NK-92 treated with Interleukin-12 subunit alpha and Interleukin-12 subunit beta, amount 100 ng/mL, for 24 hours (cell line): ENCODE measurements around the gene MALT1.
"Not testable (repeated sequence)": the region's sequence is repeated elsewhere in the genome, so short reads cannot be mapped to it uniquely, and the experiment has no call there.

Experiments used
- DNase-seq: peaks from one replicate; lab custom pipeline; 2025; lab: John Stamatoyannopoulos, UW

The MALT1 gene, protein sequence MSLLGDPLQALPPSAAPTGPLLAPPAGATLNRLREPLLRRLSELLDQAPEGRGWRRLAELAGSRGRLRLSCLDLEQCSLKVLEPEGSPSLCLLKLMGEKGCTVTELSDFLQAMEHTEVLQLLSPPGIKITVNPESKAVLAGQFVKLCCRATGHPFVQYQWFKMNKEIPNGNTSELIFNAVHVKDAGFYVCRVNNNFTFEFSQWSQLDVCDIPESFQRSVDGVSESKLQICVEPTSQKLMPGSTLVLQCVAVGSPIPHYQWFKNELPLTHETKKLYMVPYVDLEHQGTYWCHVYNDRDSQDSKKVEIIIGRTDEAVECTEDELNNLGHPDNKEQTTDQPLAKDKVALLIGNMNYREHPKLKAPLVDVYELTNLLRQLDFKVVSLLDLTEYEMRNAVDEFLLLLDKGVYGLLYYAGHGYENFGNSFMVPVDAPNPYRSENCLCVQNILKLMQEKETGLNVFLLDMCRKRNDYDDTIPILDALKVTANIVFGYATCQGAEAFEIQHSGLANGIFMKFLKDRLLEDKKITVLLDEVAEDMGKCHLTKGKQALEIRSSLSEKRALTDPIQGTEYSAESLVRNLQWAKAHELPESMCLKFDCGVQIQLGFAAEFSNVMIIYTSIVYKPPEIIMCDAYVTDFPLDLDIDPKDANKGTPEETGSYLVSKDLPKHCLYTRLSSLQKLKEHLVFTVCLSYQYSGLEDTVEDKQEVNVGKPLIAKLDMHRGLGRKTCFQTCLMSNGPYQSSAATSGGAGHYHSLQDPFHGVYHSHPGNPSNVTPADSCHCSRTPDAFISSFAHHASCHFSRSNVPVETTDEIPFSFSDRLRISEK

DNA sequence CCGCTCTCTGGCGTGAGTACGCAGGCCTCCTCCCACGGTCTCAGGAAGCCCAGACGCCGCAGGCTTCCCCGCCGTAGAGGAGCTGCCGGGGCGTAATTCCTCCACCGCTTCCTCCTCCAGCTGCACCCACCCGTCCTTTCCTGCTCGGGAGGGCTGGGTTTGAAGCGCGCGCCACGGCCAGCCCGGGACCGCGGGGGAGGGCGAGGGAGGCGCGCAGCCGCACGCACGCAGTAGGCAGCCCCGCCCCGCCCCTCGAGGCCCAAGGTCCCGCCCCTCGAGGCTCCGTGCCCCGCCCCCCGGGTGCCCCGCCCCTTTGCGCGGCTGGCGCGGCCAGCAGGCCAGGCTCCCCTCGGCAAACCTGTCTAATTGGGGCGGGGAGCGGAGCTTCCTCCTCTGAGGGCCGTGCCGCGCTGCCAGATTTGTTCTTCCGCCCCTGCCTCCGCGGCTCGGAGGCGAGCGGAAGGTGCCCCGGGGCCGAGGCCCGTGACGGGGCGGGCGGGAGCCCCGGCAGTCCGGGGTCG lies at the start of gene MALT1:
Gene MALT1, plus strand, starts transcription at position 355 of the 521 bp plus-strand sequence. CDS start 179 bp downstream, outside the sequence.
- DNase-seq = peak; percentile 90

DNA sequence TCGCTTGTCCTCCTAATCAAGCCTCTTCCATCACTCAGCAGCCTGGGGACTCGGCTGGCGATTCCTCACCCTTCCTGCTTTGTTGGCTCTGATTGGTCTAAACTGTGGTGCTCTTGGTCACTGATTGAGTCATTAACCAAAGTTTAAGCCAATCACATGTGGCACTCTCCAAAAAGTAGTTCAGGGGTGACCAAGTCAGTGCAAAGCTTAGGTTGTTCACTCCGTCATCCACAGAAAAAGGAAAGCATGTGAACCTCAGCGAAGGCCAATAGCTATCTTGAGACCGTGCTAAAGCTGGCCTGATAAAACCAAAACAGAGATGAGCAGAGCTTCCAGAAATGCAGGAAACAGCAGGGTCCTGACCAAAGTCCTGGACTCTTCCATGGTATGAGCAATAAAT lies 47.3 kb upstream of the MALT1 start:
- DNase-seq = no peak

DNA sequence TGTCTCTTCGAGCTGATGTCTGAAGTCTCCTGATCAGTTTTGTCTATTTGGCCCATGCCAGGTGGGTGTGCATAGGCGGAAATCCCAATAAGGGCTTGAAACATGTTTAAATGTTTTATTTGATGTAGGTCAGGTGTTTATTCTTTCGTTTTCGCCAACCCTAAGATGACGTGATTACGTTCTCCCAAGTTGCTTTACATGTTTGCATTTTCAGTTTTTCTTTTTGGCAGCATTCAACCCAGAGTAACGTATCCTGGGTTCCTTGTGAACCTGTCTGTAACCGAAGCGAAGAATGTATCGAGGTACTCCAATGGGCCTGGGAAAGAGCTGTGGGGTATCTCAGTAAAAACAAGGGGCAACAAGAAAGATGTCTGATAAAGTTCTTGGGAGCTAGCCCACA lies 45.4 kb upstream of the MALT1 start:
- DNase-seq = no peak

DNA sequence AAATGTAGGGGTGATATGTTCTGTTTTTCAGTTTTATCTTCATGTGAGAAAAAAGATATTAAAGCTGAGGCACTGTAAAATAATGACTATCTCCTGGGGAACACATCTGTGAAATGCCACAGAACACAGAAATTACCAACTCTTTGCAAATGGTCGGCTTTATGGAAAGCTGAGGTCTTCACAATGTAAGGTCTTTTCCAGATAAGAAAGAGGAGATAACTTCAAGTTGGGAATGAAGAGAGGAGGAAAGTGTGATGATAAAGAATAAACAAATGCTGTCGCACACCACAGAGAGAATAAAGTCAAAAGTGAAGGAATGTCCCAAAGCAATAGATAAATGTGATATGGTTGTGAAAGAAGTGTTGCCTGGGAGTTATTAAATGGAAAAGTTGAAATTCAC lies 41.2 kb upstream of the MALT1 start:
- DNase-seq = no peak

DNA sequence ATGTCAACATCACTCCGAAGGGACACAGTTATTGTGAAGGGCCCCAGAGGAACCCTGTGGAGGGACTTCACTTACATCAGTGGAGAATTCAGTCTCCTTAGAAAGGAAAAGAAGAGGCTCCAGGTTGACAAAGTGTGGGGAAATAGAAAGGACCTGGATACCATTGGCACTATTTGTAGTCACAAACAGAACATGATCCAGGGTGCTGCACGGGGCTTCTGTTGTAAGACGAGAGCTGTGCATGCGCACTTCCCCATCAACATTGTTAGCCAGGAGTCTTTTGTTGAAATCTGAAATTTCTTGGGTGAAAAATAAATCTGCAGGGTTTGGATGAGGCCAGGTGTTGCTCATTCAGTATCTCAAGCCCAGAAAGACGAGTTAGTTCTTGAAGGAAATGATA lies 40.0 kb upstream of the MALT1 start:
- DNase-seq = no peak

DNA sequence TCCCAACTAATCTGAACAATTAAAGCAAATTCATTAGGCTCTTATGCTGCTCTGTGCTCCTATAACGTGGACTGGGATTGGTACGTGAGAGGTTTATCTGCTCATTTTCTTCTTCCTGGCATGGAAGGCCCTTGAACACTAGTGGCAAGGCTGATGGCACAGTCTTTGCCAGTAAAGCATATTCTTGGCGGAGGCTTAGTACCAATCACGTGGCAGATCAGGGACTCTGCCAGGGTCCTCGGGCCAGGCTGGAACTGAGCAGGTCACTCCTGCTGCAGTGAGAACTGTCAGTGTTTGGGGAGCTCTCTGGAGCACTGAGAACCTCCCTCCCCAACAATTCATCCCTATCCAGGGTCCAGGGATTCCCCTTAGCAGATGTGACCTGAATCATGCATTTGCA lies 38.7 kb upstream of the MALT1 start:
- DNase-seq = no peak

DNA sequence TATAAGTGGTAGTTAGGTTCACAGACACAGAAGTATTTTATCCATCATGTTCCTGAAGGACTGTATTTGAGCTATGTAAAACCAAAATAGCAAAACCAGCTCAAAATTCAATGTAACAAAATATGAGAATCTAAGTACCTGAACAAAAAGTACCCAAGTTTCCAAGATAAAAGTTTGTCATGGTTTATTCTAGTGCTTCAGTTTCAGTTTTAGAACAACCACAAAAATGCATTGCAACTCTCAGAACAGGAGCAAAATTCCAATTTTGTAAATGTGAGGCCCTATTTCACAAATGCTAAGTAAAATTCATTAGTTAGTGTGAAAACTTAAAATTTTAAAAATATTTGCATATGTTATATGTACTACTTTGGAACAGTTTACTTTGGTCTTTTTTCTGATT lies 37.4 kb upstream of the MALT1 start:
- DNase-seq = no peak

DNA sequence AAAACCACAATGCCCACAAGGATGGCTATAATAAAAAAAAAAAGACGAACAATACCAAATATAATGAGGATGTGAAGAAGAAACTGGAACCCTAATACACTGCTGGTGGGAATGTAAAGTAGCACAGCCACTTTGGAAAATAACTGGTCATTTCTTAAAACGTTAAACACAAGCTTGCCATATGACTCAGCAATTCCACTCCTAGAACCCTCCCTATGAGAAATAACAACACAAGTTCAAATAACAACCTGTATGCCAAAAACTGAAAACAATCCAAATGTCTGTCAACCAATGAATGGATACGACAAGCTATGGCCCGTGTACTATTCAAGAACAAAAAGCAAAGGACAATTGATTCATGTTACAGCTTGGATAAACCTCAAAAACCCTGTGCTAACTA lies 35.4 kb upstream of the MALT1 start:
- no peak for DNase-seq

DNA sequence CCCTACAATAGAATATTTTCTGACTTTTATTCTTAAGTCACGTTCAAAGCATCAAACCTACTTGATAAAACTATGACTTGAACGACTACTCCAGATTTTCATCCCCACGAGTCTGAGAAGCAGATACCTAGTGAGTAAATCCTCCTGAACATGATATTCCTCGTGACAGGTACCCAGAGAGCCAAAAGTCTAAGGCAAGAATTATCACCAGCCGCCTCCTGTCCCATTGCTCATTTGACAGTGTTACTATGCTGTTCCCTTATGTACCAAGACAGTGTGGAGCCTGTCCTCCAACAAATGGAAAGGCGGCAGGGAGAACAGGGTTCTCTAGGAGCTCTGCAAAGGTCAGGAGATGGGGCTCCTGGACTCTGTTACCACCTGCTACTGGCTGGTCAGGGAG lies 34.1 kb upstream of the MALT1 start:
- DNase-seq = no peak

DNA sequence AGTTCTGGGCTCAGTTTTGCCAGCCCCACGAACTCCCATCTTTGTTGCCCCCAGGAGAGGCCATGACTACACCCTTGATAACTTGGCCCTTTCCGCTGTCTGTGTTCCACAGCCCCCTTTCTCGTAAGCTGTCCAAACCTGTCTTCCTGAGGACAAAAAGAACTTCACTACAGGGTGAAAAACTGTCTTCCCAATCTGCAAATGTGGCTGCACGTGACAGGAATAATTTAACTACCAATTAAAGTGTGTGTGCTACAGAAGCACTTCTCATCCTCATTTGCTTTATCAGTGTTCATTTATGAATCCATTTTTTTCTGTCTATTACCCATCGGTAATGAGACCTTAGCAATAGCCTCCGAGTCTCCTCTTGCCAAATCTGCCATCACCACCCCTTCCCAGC lies 33.3 kb upstream of the MALT1 start:
- no peak for DNase-seq

DNA sequence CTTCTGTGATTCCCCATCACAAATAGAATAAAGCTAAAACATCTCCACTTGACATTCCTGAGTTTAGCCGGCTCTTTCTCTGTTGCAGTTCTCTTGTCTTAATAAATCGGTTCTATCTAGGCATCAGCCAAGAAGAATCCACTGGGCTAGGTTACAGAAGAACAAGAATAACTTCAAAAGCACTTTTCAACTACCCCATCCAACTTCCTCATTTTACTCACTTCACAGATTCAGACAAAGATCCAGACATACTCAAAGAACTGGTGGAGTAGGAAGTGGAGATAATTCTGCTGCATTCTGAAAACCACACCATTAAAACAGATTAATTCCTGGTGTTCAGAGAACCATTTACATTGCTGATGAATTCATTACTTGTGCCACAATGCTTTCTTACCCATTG lies 32.8 kb upstream of the MALT1 start:
- no peak for DNase-seq

DNA sequence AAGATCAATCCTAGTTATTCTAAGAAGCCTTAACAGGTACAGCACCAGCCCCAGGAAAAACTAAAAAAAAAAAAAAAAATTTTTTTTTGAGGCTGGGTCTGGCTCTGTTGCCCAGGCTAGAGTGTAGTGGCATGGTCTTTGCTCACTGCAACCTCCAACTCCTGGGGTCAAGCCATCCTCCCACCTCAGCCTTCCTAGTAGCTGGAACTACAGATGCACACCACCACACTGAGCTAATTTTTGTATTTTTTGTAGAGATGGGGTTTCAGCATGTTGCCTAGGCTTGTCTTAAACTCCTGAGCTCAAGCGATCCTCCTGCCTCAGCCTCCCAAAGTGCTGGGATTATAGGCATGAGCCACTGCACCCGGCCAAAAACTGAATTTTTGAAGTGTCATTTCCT lies 32.0 kb upstream of the MALT1 start:
- DNase-seq = no peak

DNA sequence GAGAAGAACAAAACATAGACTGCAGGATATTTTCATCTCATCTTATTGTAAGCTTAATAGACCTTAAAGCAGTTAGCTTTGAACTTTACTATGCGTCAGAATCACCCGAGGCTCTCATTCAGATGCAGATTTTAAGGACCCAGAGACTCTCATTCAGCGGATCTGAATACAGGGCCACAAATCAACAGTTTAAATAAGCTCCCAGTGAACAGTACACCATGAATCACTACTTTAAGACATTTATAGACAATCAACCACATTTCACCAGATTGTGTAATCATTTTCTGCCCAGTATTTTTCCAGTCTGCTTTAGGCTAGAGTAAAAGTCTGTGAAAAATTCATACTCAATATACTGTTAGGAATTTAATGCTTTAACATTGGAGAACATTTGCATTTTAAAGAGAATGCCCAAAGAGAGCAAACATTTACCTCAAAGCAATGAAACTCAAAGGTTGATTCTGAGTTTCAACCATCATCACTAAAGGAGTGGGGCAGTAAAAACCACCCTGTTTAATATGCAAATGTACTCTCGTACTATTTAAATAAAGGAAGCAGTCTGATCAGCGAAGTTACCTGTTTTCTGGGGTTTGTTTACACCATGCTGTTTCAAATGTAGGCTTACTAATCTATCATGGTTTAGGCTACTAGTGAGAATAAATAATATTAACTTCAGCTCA lies 31.4 kb upstream of the MALT1 start:
- DNase-seq = no peak

DNA sequence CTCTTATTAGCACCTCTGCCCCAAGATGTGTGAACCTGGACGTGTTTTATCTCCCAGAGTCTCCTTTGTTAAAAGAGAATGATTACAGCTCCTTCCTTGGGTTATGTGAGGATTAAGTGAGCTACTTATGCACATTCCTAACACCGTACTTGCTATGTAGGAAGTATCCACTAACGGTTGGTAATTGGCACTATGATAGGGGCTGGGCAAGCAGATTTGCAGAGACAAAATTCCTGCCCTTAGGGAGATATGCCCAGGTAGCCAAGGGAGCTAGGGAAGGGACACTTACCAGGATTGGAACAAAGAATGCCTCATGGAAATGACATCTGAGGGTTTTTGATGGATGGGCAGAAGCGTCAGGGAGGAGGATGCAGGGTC lies 30.8 kb upstream of the MALT1 start:
- no peak for DNase-seq

DNA sequence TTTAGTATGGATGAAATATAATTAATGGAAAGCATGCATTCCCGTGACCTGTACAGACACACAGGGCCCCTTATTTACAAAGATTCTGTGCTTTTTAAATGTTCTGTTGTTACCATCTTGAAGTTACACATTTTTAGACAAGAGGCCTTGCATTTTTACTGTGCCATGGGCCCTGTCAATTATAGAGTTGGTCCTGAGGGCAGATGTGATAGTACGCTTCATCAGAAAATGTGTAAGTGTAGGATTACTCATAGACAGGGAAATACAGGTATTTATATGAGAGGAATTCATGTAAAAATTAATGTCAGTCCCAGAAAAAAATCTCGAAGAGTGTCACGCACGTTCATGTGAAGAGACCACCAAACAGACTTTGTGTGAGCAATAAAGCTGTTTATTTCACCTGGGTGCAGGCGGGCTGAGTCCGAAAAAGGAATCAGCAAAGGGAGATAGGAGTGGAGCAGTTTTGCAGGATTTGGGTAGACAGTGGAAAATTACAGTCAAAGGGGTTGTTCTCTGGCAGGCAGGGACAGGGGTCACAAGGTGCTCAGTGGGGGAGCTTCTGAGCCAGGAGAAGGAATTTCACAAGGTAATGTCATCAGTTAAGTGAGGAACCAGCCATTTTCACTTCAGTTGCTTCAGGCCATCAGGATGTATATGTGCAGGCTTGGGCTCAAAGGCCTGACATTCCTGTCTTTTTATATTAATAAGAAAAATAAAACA lies 30.2 kb upstream of the MALT1 start:
- DNase-seq = no peak

DNA sequence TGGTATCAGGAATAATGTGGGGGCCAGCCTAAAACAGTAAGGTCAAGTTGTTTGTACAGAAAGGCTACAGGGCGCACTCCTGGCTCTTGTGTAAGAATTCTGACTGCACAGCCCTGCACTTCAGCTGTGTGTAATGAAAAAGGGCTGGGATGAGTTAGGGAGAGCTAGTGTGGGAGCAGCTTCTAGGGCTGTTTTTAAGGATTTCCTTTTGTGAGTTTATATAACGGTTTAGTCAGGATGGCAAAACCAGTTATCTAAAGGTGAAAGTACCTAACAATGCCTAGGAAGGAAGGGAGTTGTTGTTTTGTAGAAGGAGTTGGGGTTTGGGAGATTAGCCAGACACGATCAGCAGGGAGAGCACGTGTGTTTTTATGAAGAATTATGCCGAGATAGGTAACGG lies 27.7 kb upstream of the MALT1 start:
- DNase-seq = not testable (repeated sequence)

DNA sequence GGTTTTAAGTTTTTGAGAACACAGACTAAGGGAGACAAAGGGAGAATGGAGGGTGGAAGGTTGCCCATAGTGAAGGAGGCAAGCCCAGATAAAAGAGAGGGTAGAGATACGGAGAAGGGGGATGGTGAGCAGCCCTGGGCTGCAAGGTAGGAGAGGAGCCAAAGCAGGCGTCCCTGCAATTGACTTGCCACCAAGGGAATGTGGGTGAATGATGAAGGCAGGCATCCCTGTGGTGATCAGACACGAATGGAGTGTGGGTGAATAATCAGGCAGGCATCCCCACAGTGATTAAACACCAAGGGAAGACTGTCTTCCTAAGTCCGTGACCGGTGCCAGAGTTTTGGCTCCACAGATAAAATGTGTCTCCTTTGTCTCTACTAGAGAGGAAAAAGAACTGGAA lies 25.9 kb upstream of the MALT1 start:
- DNase-seq = no peak

DNA sequence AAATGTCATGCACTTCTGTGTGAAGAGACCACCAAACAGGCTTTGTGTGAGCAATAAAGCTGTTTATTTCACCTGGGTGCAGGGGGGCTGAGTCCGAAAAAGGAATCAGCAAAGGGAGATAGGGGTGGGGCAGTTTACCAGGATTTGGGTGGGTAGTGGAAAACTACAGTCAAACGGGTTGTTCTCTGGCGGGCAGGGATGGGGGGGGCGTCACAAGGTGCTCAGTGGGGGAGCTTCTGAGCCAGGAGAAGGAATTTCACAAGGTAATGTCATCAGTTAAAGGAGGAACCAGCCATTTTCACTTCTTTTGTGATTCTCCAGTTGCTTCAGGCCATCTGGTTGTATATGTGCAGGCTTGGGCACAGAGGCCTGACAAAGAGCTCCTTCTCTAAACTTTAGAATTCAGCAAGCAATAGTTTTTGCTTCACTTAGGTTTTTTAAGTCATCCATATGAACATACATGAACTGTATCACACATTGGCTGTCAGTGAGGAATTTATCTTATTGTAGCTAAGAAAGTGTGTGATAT lies 24.9 kb upstream of the MALT1 start:
- no peak for DNase-seq

DNA sequence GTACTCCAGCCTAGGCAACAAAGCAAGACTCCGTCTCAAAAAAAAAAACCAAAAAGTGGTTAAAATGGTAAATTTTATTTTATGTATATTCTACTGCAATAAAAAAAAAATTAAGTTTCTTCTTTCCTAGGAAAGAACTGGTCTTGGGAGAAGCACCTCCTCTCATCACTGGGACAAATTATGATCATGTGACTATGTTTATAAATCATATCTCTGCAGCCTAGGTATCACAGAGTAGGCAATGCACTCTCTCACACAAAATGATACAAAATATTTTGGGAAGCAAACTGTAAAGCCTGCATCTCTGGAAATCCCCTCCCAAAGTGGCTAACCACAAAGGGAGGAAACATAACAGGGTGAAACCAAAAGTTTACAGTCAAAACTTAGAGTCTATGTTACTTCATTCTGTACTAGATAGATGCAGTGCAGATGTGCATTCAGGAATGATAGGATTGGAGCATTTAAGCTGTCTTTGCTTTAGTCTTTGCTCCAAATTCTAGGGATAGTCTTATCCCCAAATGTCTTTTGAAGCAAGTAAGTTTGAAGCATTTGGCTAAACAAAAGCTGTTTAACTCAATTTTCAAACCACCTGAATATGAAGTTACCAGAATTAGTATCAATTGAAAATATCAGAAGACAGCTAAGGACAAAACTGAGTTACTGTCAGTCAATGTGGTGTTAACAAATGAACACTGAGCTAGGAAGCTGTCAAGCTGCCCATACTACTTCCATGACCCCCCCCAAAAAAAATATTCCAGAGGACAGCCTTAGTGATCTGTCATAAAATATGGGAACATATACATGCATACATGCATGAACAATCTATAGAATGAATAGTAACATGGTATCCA lies 21.1 kb upstream of the MALT1 start:
- no peak for DNase-seq

DNA sequence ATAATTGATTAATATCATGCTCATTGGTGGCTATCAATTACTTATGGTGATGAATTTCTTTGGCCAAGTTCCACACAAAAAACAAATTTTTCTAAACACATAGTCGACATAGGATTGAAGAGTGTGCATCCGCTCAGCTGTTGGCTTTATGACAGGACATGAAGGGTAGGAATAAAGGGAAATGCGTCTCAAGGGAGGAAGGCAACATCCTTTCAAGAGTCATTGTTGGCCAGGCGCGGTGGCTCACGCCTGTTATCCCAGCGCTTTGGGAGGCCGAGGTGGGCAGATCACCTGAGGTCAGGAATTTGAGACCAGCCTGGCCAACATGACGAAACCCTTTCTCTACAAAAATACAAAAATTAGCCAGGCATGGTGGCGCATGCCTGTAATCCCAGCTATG lies 20.4 kb upstream of the MALT1 start:
- DNase-seq = not testable (repeated sequence)
